CD4-positive, alpha-beta T cell treated with Interleukin-2 at 100 ng/mL for 4 hours (primary cell): ENCODE data around the gene PDZD7.

Source experiments
- DNase-seq: peaks from one replicate; pipeline ENCODE4 v3.0.0-alpha.2; 2020; ENCODE audit warnings: low spot score

PDZD7 gene

DNA sequence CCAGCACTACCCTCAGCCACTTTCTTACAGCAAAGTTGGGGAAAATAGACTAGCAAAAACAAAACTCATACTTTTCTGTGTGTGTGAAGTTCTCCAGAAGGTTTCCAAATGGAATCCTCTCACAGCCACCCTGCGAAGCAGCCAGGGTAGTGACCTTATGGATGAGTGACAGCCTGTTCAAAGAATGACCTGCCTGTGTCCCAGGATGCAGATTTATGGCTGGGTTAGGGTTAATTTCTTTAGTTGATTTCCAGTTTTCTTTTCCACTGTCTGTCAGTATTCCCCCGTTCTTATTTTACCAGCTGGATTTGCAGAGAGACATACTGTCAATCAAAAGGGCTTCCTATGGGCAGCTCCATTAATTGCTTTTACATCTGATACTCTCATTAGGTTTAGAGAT lies 64.0 kb downstream of the PDZD7 start:
- DNase-seq: no peak

DNA sequence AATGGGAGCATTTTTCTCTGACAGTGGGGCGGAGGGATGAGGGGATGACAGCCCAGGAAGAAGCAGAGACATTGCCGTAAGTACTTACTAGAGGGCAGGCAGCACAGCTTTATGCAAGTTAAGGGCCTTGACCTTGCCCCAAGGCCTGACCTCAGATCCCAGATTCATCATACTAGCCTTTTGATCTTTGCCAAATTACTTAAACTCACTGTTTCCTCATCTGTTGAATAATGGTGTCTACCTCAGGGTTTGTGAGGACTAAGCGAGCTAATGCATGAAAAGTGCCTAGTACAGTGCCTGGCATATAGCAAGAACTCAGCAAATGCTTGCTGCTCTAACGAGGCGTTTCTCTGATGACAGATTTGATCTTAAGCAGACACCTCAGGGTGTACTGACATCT lies 65.1 kb downstream of the PDZD7 start:
- DNase-seq: no peak

DNA sequence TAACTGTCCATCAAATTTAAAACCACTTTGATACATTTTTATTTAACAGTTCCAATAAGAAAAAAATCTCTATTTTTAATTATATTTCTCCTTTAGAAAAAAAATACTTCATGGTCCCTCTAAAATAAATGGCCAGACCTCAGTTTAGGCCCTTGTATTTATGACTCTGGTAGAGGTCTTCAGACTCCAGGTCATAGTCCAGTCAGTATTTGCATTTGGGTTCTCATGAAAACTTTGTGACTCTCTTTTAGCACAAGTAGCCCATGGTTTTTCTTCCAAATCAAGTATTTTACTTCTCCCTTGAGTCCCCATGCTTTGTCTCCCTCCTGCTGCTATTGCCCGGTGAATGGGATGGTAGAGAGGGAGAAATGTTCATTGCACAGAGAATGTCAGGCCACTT lies 67.1 kb downstream of the PDZD7 start:
- DNase-seq: no peak

DNA sequence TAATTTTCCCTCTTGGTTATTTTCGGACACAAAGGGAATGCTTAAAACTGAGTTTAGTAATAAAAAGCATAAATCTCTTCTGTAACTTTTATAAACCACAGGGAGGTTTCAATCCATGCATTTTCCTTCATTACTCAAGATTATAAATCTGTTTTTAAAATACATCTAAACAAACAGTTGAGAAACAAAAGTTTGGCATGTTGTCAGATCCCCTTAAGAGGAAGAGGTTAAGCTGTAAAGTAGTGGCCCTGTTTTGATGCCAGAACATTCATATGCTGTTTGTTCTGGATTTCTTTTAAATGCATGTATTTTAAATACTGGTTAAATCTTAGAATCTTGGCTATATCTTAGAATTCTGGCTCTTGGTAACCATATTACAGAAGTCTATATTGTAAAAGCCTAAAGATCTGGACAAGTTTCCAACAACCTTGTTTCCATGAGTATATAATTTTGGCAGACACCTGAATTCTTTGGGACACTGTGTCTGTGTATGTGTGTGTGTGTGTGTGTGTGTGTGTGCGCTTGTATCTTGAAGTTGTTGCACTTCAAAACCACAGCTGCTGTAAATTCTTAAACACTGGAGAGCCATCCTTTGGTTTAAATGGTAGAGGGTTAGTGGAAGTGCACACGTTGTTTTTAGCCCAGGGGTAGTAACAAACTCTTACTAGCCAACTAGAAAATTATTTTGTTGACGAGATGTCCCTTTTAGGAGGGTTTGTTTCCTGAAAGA lies 68.4 kb downstream of the PDZD7 start:
- no peak for DNase-seq

DNA sequence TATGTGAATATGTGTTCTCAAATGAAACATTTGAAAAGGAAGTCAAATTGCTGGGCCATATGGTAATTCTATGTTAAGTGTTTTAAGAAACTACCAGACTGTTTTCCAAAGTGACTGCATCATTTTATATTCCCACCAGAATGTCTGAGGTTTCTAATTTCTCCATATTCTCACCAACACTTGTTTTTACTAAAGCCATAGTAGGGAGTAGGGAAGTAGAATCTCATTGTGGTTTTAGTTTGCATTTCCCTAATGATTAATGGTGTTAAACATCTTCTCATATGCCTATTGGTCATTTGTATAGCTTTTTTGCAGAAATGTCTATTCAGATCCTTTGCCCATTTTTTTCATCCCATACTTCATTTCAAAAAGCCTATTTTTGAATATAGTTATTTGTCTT lies 70.7 kb downstream of the PDZD7 start:
- no peak for DNase-seq
